CD14-positive monocyte (primary cell): ENCODE data around the gene MASP1. TPM values are rescaled to one million over a fixed set of nuclear protein-coding genes. Genes with fewer than 3 reads are reported as not detected.
A peak's percentile ranks its signal among the peaks of the same experiment; 100 is the strongest.

ENCODE experiments used
- DNase-seq, 3 donors: peaks; one replicate each; pipeline ENCODE4 v3.0.0-alpha.2; 2011 to 2022
- H2AFZ ChIP-seq: 2 replicates; pipeline ENCODE4 v1.6.0; 2012; ENCODE audit warnings: mild to moderate bottlenecking, low read depth, low read length, inconsistent platforms; ENCODE audit not compliant: insufficient read depth, poor library complexity, severe bottlenecking
- H3K27ac ChIP-seq, 2 donors: 1 replicate in 1 of 2; 2 replicates in 1 of 2; pipeline ENCODE4 v1.5.1; 2012 to 2013; ENCODE audit warnings: low read length in 2 of 2, control low read depth in 1 of 2, inconsistent platforms in 1 of 2, low read depth in 1 of 2, mild to moderate bottlenecking in 1 of 2
- H3K27me3 ChIP-seq, 2 donors: one replicate each; pipeline versions ENCODE4 v1.6.0 to v1.6.1; 2011 to 2013; ENCODE audit warnings: low read length in 2 of 2; ENCODE audit not compliant: control insufficient read depth in 2 of 2, insufficient read depth in 2 of 2
- H3K36me3 ChIP-seq, 2 donors: replicated peaks in 1 of 2; 1 replicate in 1 of 2; 2 replicates in 1 of 2; pipeline versions ENCODE4 v1.5.1 to v1.6.1; 2012 to 2013; ENCODE audit warnings: low read length in 2 of 2, control low read depth in 1 of 2, inconsistent platforms in 1 of 2, mild to moderate bottlenecking in 1 of 2; ENCODE audit not compliant: insufficient read depth in 2 of 2, control insufficient read depth in 1 of 2
- H3K4me1 ChIP-seq, 2 donors: 1 replicate in 1 of 2; 2 replicates in 1 of 2; pipeline versions ENCODE4 v1.5.1 to v1.6.1; 2012 to 2013; ENCODE audit warnings: low read length in 2 of 2, control low read depth in 1 of 2, inconsistent platforms in 1 of 2, mild to moderate bottlenecking in 1 of 2, moderate library complexity in 1 of 2; ENCODE audit not compliant: insufficient read depth in 2 of 2, control insufficient read depth in 1 of 2
- H3K4me2 ChIP-seq: replicated peaks from 2 replicates; pipeline ENCODE3; 2012; ENCODE audit warnings: low read length, moderate library complexity, mild to moderate bottlenecking; ENCODE audit not compliant: poor library complexity, severe bottlenecking; ENCODE audit errors: extremely low read depth
- H3K4me3 ChIP-seq, 3 experiments: fragments of 200-600 bp in 1 of 3; sonication (generic) in 1 of 3; replicated peaks in 1 of 3; 1 replicate in 2 of 3; 2 replicates in 1 of 3; pipeline ENCODE4 v1.5.1; 2011 to 2013; ENCODE audit warnings: low read length in 3 of 3, mild to moderate bottlenecking in 3 of 3, control low read depth in 2 of 3, low read depth in 2 of 3, inconsistent platforms in 1 of 3, moderate library complexity in 1 of 3
- H3K79me2 ChIP-seq: 2 replicates; pipeline ENCODE4 v1.6.0; 2012; ENCODE audit warnings: mild to moderate bottlenecking, control low read depth, inconsistent platforms, low read length, moderate library complexity; ENCODE audit not compliant: insufficient read depth
- H3K9ac ChIP-seq: 2 replicates; pipeline ENCODE4 v1.6.0; 2017; ENCODE audit warnings: low read length, mild to moderate bottlenecking; ENCODE audit not compliant: insufficient read depth, poor library complexity, severe bottlenecking
- H3K9me3 ChIP-seq, 2 donors: replicated peaks in 1 of 2; 1 replicate in 1 of 2; 2 replicates in 1 of 2; pipeline versions ENCODE4 v1.5.1 to v1.6.1; 2012 to 2013; ENCODE audit warnings: low read length in 2 of 2, control low read depth in 1 of 2; ENCODE audit not compliant: control insufficient read depth in 1 of 2, insufficient read depth in 1 of 2
- H4K20me1 ChIP-seq: 2 replicates; pipeline ENCODE4 v1.6.0; 2012; ENCODE audit warnings: mild to moderate bottlenecking, low read length, control low read depth, moderate library complexity; ENCODE audit not compliant: insufficient read depth
- H3K27ac Mint-ChIP-seq, 7 donors: one replicate each; pipeline ENCODE4 v1.8.0; 2020; ENCODE audit warnings: mild to moderate bottlenecking in 7 of 7, mixed read lengths in 7 of 7, moderate library complexity in 6 of 7, inconsistent platforms in 2 of 7
- H3K27me3 Mint-ChIP-seq, 3 donors: one replicate each; pipeline ENCODE4 v1.8.0; 2021 to 2022; ENCODE audit warnings: low read depth in 3 of 3, mild to moderate bottlenecking in 3 of 3, mixed read lengths in 3 of 3, moderate library complexity in 3 of 3, inconsistent platforms in 1 of 3
- H3K36me3 Mint-ChIP-seq, 2 donors: one replicate each; pipeline ENCODE4 v1.8.0; 2020; ENCODE audit warnings: mixed read lengths in 2 of 2, inconsistent platforms in 1 of 2, mild to moderate bottlenecking in 1 of 2
- H3K4me1 Mint-ChIP-seq: one replicate; pipeline ENCODE4 v1.8.0; 2020; ENCODE audit warnings: mild to moderate bottlenecking, mixed read lengths
- H3K4me3 Mint-ChIP-seq, 2 donors: one replicate each; pipeline ENCODE4 v1.8.0; 2020; ENCODE audit warnings: mild to moderate bottlenecking in 2 of 2, mixed read lengths in 2 of 2, moderate library complexity in 1 of 2
- H3K9me3 Mint-ChIP-seq, 7 donors: one replicate each; pipeline ENCODE4 v1.8.0; 2020 to 2022; ENCODE audit warnings: mixed read lengths in 7 of 7, mild to moderate bottlenecking in 6 of 7, moderate library complexity in 6 of 7, inconsistent platforms in 2 of 7
- CTCF ChIP-seq: fragments of 200-600 bp; IDR thresholded peaks from one replicate; pipeline ENCODE4 v1.8.0; 2022; ENCODE audit warnings: antibody characterized with exemption, mild to moderate bottlenecking
- WGBS: methylation state at CpG from one replicate; pipeline ENCODE4 v1.1.5; 2013; ENCODE audit warnings: missing lambda C conversion rate; ENCODE audit not compliant: insufficient coverage; 5-methylcytosine and 5-hydroxymethylcytosine counted together
- intact Hi-C, 2 donors: fragments of 100-400 bp; cut with micrococcal nuclease; formaldehyde crosslinking; loops; one replicate each; pipeline versions ENCODE4 v1.15.0 to v1.15.1; 2023
- polyA plus RNA-seq, 3 donors: library from polyadenylated mRNA; depleted of rRNA in 1 of 3; unstranded in 2 of 3; stranded (reverse) in 1 of 3; fragments of 300-500 nt in 2 of 3; fragments of >200 nt in 1 of 3; fragmentation: Illumina TruSeq in 2 of 3; gene quantifications; 1 replicate in 2 of 3; 2 replicates in 1 of 3; pipeline ENCODE4 v1.2.3, GENCODE V29; 2012 to 2021

MASP1 gene
- polyA plus RNA-seq, 3 donors: not detected

GRCh38 chr3:187210091-187210490 is 81.4 kb downstream of the MASP1 start:
- Mint-ChIP-seq H3K4me3 (no peak overlapping the region), H3K27me3 (peaks cover 0 to 3% (median 0%) of the 10 kb centered on the region in 3 donors), H3K9me3 (no peaks in the 10 kb centered on the region), H3K4me1 (peaks cover 4% of the 10 kb centered on the region), H3K27ac (no peak overlapping the region), H3K36me3 (no peaks in the 10 kb centered on the region)
- DNase-seq: no peak
- H3K79me2 ChIP-seq: no peaks in the 10 kb centered on the region
- H3K4me2 ChIP-seq: no peak overlapping the region
- H3K27me3 ChIP-seq: no peaks in the 10 kb centered on the region
- WGBS: 29% methylated on average over 1 of the region's 1 CpG
- intact Hi-C loops: no loop called here
- no peaks in the 10 kb centered on the region for H4K20me1 ChIP-seq
- no peak overlapping the region for H2AFZ ChIP-seq
- TF ChIP-seq CTCF: no peak
- no peaks in the 10 kb centered on the region for H3K4me1 ChIP-seq
- no peak overlapping the region for H3K4me3 ChIP-seq
- H3K36me3 ChIP-seq: no peaks in the 10 kb centered on the region
- no peak overlapping the region for H3K27ac ChIP-seq
- no peak overlapping the region for H3K9ac ChIP-seq
- no peaks in the 10 kb centered on the region for H3K9me3 ChIP-seq

DNA sequence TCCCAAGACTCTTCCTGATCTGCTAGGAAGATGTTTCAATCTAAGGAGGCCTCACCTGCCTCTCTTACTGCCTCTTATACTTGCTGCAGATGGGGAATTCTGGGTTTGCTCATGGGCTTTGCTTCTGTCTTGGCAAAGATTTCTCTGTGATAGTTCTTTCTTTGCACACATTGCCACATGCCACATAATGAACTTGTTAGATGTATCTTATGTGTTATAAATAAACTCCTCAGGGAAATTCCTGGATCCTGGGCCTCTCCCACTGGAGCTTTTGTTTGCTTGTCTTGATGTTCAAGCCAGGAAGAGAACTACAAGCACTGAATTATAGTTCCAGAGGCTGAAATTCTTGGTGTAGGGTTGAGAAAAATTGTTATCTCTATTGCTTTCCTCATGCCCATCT is 82.0 kb downstream of the MASP1 start:
- Histone ChIP-seq H2AFZ (no peak overlapping the region), H3K4me1 (no peaks in the 10 kb centered on the region), H3K4me3 (no peak overlapping the region), H3K36me3 (no peaks in the 10 kb centered on the region), H4K20me1 (no peaks in the 10 kb centered on the region), H3K27ac (no peak overlapping the region), H3K79me2 (no peaks in the 10 kb centered on the region), H3K27me3 (no peaks in the 10 kb centered on the region), H3K9me3 (no peaks in the 10 kb centered on the region), H3K9ac (no peak overlapping the region), H3K4me2 (no peak overlapping the region)
- intact Hi-C loops: no loop called here
- Mint-ChIP-seq H3K4me1 (peaks cover 4% of the 10 kb centered on the region), H3K36me3 (no peaks in the 10 kb centered on the region), H3K9me3 (no peaks in the 10 kb centered on the region), H3K4me3 (no peak overlapping the region), H3K27ac (peak overlapping the region in 1 of 7 donors; percentile 47), H3K27me3 (peaks cover under 1 to 3% (median 2%) of the 10 kb centered on the region in 3 donors)
- no peak for DNase-seq
- TF ChIP-seq CTCF: no peak
